Mesenteric fat pad (tissue), 1 donor: ENCODE data around the gene CDR2L. TPM values are rescaled to one million over a fixed set of nuclear protein-coding genes. Genes with fewer than 3 reads are reported as not detected.
"Not testable (repeated sequence)": the region's sequence is repeated elsewhere in the genome, so short reads cannot be mapped to it uniquely, and the experiment has no call there.

Source experiments
- DNase-seq: peaks from one replicate; pipeline ENCODE4 v3.0.0-alpha.2; 2020; ENCODE audit warnings: low spot score
- total RNA-seq: library from RNA; stranded (reverse); fragmentation: NEBNext Ultra II Directional; extraction: Animal tissue kit (Norgen Biotek cat#: 25700); gene quantifications from one replicate; pipeline ENCODE4 v1.2.1, GENCODE V29; 2021
- donor health status: DM: yes; HTN: yes; CAD: no.

CDR2L gene
- total RNA-seq, 1 donor from 2014 or later: 29.9 TPM

- DNase-seq: peak; percentile 93
Observed at GRCh38 chr17:75036643-75037268, 49.3 kb downstream of the CDR2L start.

- peak; percentile 69 for DNase-seq
Observed at GRCh38 chr17:75039238-75039637, 51.8 kb downstream of the CDR2L start.

GRCh38 chr17:75041656-75042280, 54.3 kb downstream of the CDR2L start:
- DNase-seq: peak; percentile 72

- DNase-seq: not testable (repeated sequence)
Observed at GRCh38 chr17:75043789-75044188, 56.4 kb downstream of the CDR2L start.

GRCh38 chr17:75044716-75045115, 57.3 kb downstream of the CDR2L start:
- DNase-seq: no peak

- DNase-seq: not testable (repeated sequence)
Observed at GRCh38 chr17:75045946-75046406, 58.5 kb downstream of the CDR2L start.

GRCh38 chr17:75046407-75047289, 59.2 kb downstream of the CDR2L start, which contains the start of the genes ATP5PD and KCTD2:
Gene ATP5PD (minus strand): TSS chr17:75046969. CDS start chr17:75042650, 4,319 bp downstream.
Gene KCTD2 (plus strand): TSS chr17:75047225. CDS start chr17:75047251, 26 bp downstream.
- peak; percentile 99 for DNase-seq

- DNase-seq: peak; percentile 88
Observed at GRCh38 chr17:75047398-75048098, 60.1 kb downstream of the CDR2L start.

- DNase-seq: no peak
Observed at GRCh38 chr17:75048249-75048878, 60.9 kb downstream of the CDR2L start.

GRCh38 chr17:75049057-75049456, 61.6 kb downstream of the CDR2L start:
- no peak for DNase-seq

GRCh38 chr17:75049706-75050105, 62.3 kb downstream of the CDR2L start:
- no peak for DNase-seq

- no peak for DNase-seq
Observed at GRCh38 chr17:75051941-75052340, 64.5 kb downstream of the CDR2L start.

Other genes with a start within 250 kb of the CDR2L start
- 13.9 TPM for gene NHERF1, start 239.0 kb upstream of the CDR2L start, total RNA-seq
- gene NAT9, start 211.3 kb upstream of the CDR2L start, total RNA-seq: 37.8 TPM
- 0.45 TPM for gene GRIN2C, start 127.7 kb upstream of the CDR2L start, total RNA-seq
- gene FDXR, start 114.6 kb upstream of the CDR2L start, total RNA-seq: 5.2 TPM
- gene FADS6, start 94.0 kb upstream of the CDR2L start, total RNA-seq: not detected
- gene USH1G, start 64.4 kb upstream of the CDR2L start, total RNA-seq: not detected
- not detected for gene OTOP2, start 63.4 kb upstream of the CDR2L start, total RNA-seq
- gene OTOP3, start 51.7 kb upstream of the CDR2L start, total RNA-seq: not detected
- 14.4 TPM for gene HID1, start 14.9 kb upstream of the CDR2L start, total RNA-seq
- gene MRPL58, start 25.0 kb downstream of the CDR2L start, total RNA-seq: 26.4 TPM
- gene ATP5PD, start 59.3 kb downstream of the CDR2L start, total RNA-seq: 310 TPM
- gene KCTD2, start 59.6 kb downstream of the CDR2L start, total RNA-seq: 34.7 TPM
- gene SLC16A5, start 100.3 kb downstream of the CDR2L start, total RNA-seq: 12.3 TPM
- 7.9 TPM for gene ARMC7, start 122.3 kb downstream of the CDR2L start, total RNA-seq
- gene NT5C, start 144.1 kb downstream of the CDR2L start, total RNA-seq: 33.5 TPM
- 28.6 TPM for gene JPT1, start 166.9 kb downstream of the CDR2L start, total RNA-seq
- 265 TPM for gene SUMO2, start 195.3 kb downstream of the CDR2L start, total RNA-seq
- gene NUP85, start 218.0 kb downstream of the CDR2L start, total RNA-seq: 60.2 TPM